Urothelium cell line (cell line): ENCODE data around the gene NACC2.

Experiments used
- DNase-seq: peaks from one replicate; pipeline ENCODE4 v3.0.0; 2011; ENCODE audit warnings: low spot score, mixed read lengths
- FAIRE-seq: peaks from 2 replicates; lab custom pipeline; 2011; peaks lifted over from hg19 to GRCh38; lab: Jason Lieb, UNC

NACC2 gene

GRCh38 chr9:136093995-136094881 is 851 bp downstream of the NACC2 start:
- DNase-seq, result peak; percentile 70
- no peak for FAIRE-seq

GRCh38 chr9:136093346-136093986 is 1.6 kb downstream of the NACC2 start:
- FAIRE-seq (no peak), DNase-seq (peak; percentile 23)

- FAIRE-seq (no peak), DNase-seq (no peak)
These were observed 2.3 kb downstream of the NACC2 start for GRCh38 chr9:136092741-136093140.

- no peak for FAIRE-seq
- DNase-seq, result no peak
These were observed 2.8 kb downstream of the NACC2 start for GRCh38 chr9:136092353-136092650.

- no peak for DNase-seq
- FAIRE-seq, result no peak
These were observed 3.3 kb downstream of the NACC2 start for GRCh38 chr9:136091582-136092352.

GRCh38 chr9:136090768-136091581 is 4.1 kb downstream of the NACC2 start:
- FAIRE-seq (no peak), DNase-seq (no peak)

GRCh38 chr9:136090056-136090735 is 4.9 kb downstream of the NACC2 start:
- DNase-seq, result no peak
- no peak for FAIRE-seq

GRCh38 chr9:136089697-136090045 is 5.4 kb downstream of the NACC2 start:
- FAIRE-seq (no peak), DNase-seq (no peak)

GRCh38 chr9:136088939-136089696 is 6.0 kb downstream of the NACC2 start:
- DNase-seq, result no peak
- FAIRE-seq, result no peak

- DNase-seq (no peak), FAIRE-seq (no peak)
These were observed 6.6 kb downstream of the NACC2 start for GRCh38 chr9:136088481-136088938.

GRCh38 chr9:136087741-136088480 is 7.2 kb downstream of the NACC2 start:
- DNase-seq (no peak), FAIRE-seq (no peak)

GRCh38 chr9:136086951-136087740 is 7.9 kb downstream of the NACC2 start:
- DNase-seq, result no peak
- no peak for FAIRE-seq

- DNase-seq (no peak), FAIRE-seq (no peak)
These were observed 8.7 kb downstream of the NACC2 start for GRCh38 chr9:136086213-136086881.

- FAIRE-seq, result no peak
- no peak for DNase-seq
These were observed 9.3 kb downstream of the NACC2 start for GRCh38 chr9:136085815-136086212.

- no peak for FAIRE-seq
These were observed 10.8 kb downstream of the NACC2 start for GRCh38 chr9:136084063-136084944.

GRCh38 chr9:136083558-136084062 is 11.5 kb downstream of the NACC2 start:
- FAIRE-seq, result no peak
- no peak for DNase-seq

More at GRCh38 chr9:136084063-136084944, 10.8 kb downstream of the NACC2 start:
- DNase-seq, result no peak
